T47D (cell line): Measurements from ENCODE around the gene SH2D3A.
A peak's percentile ranks its signal among the peaks of the same experiment; 100 is the strongest.
"Not testable (repeated sequence)": the region's sequence is repeated elsewhere in the genome, so short reads cannot be mapped to it uniquely, and the experiment has no call there.

ENCODE experiments used
- DNase-seq, 2 experiments: peaks; one replicate each; pipeline versions ENCODE4 v3.0.0 to v3.0.0-alpha.2; 2011 to 2012; ENCODE audit warnings: low read depth in 1 of 2, low spot score in 1 of 2
- JUND ChIP-seq: IDR thresholded peaks from 2 replicates; pipeline ENCODE4 v1.6.1; 2012; ENCODE audit warnings: low read depth
- in situ Hi-C: cut with HindIII; loops from 2 replicates; pipeline ENCODE4 v1.10.0; 2016; ENCODE audit warnings: low sequenced_read_pairs, low pct_unique_long_range_greater_than_20kb

Gene SH2D3A

GRCh38 chr19:6797646-6798045 lies 30.4 kb upstream of the SH2D3A start:
- in situ Hi-C loops, result no loop called here
- TF ChIP-seq JUND, result no peak
- no peak for DNase-seq

- TF ChIP-seq JUND, result no peak
- in situ Hi-C loops, result no loop called here
- DNase-seq, result no peak
Observed at GRCh38 chr19:6796278-6796677, 29.0 kb upstream of the SH2D3A start.

DNA sequence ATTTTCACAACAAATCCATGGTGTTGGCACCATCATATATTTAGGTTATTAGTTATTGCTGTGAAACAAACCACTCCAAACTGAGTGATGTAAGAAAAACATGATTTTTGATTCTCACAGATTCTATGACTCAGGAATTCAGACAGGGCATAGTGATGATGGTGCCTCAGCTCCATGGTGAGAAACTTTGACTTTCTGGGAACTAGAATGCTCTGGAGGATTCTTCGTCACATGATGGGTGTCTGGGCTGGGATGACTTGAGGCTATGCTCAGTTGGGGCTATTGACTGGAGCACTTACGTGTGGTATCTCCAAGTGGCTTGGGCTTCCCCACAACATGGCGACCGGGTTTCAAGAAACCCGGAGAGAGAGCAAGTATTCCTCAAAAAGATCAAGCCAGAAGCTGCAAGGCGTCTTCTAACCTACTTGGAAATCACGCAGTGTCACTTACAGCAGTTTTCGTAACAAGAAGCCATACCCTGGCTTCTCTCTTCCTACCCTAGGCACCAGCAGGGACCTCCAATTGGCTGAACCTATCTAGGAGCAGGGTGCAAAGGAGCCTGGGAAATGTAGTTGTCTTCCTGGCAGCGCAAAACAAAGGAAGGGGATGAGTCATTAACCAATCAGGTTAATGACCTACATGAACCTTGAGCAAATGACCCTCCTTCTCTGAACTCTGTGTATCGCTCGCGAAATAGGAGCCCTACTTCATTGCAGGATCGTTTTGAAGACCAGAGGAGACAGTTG lies 27.6 kb upstream of the SH2D3A start:
- no peak for DNase-seq
- in situ Hi-C loops, result no loop called here
- TF ChIP-seq JUND, result no peak

DNA sequence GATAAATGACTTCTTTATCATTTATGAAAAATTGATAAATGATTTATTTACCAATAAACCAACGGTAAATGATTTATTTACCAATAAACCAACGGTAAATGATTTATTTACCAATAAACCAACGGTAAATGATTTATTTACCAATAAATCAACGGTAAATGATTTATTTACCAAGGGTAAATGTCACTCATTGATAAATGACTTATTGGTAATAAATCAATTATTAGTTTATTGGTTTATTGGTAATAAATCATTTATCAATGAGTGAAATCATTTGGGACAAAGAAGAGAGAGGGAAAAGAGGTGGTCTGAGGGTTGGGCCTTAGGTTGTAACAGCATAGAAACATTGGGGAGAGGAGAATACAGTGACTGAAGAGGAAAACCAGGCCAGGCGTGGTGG lies 26.7 kb upstream of the SH2D3A start:
- no peak for TF ChIP-seq JUND
- DNase-seq, result no peak
- in situ Hi-C loops, result no loop called here

DNA sequence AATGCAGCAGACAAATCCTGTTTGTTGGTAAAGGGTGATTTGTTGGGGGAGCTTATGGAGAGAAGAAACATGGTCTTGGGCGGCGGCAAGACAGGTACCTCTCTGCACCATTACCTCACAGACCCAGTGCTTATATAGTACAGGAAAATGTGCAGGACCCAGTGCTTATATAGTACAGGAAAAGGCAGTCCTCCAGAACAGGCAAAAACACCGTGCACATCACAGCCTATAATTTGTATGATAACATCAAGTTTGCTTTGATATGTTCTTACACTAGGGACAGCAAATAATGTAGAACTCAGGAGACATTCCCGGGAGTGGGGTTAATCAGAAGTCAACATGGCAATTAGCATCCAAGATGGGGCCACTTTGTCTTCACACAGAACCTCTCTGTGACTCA lies 26.2 kb upstream of the SH2D3A start:
- in situ Hi-C loops, result no loop called here
- DNase-seq, result no peak
- no peak for TF ChIP-seq JUND

DNA sequence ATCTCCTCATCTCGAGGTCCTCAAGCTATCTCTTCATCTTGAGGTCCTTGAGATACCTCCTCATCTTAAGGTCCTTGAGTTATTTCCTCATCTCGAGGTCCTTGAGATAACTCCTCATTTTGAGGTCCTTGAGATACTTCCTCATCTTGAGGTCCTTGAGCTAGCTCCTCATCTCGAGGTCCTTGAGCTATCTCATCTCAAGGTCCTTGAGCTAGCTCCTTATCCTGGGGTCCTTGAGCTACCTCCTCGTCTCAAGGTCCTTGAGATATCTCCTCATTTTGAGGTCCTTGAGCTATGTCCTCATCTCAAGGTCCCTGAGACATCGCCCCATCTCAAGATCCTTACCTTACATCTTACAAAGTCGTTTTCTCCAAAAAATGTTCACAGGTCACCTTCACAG lies 24.0 kb upstream of the SH2D3A start:
- in situ Hi-C loops, result no loop called here
- TF ChIP-seq JUND, result no peak
- DNase-seq, result no peak

GRCh38 chr19:6790194-6791128 lies 23.2 kb upstream of the SH2D3A start:
- TF ChIP-seq JUND, result no peak
- DNase-seq, result no peak
- in situ Hi-C loops, result no loop called here

DNA sequence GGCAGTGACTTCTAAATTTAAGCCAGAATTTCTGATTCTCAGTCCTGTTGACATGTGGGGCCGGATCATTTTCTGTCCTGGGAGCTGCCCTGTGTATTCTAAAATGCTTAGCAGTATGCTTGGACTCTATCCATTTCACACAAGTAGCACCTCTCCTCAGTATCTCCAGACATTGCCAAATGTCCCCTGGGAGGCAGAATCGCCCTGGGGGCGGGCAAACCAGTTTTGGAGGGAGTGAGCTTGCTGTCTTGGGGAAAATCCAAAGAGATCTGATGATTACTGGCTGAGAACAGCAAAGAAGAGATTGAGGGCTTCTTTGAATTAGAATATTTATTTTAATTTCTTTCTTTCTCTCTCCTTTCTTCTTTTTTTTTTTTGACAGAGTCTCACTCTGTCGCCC lies 21.7 kb upstream of the SH2D3A start:
- TF ChIP-seq JUND, result no peak
- in situ Hi-C loops, result no loop called here
- DNase-seq, result peak in 1 of 2 experiments; percentile 78

GRCh38 chr19:6787393-6787792 lies 20.2 kb upstream of the SH2D3A start:
- no peak for TF ChIP-seq JUND
- in situ Hi-C loops, result no loop called here
- no peak for DNase-seq

- in situ Hi-C loops, result no loop called here
- DNase-seq, result no peak
- TF ChIP-seq JUND, result no peak
Observed at GRCh38 chr19:6779206-6779605, 12.0 kb upstream of the SH2D3A start.

DNA sequence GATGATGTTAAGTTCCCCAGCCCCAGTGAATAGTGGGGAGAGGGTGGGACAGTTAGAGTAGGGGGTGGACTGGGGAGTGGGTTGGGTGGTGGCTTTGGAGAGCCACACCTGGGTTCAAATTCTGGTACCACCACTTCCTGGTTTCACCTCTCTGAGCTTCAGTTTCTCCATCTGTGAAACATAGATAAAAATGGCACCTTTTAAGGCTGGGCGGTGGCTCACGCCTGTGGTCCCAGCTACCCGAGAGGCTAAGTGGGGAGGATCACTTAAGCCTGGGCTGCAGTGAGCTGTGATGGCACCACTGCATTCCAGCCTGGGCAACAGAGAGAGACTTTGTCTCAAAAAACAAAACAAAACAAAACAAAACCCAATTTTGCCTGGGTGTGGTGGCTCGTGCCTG lies 11.2 kb upstream of the SH2D3A start:
- no peak for DNase-seq
- in situ Hi-C loops, result no loop called here
- TF ChIP-seq JUND, result no peak

- no peak for DNase-seq
- TF ChIP-seq JUND, result no peak
- in situ Hi-C loops, result no loop called here
Observed at GRCh38 chr19:6777434-6777833, 10.2 kb upstream of the SH2D3A start.

DNA sequence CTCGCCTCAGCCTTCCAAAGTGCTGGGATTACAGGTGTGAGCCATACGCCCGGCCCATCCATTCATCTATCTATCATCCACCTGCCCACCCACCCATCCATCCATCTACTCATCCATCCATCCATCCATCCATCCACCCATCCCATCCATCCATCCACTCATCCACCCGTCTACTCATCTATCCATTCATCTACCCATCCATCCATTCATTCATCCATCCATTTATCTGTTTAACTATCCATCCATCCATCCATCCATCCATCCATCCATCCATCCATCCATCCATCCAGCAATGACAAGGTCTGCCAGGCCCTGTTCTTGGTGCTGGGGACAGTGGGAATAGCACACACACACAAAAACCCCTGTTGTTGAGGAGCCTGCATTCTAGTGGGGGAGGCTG lies 9.8 kb upstream of the SH2D3A start:
- no peak for DNase-seq
- TF ChIP-seq JUND, result no peak
- in situ Hi-C loops, result no loop called here

- DNase-seq, in situ Hi-C loops: not testable (repeated sequence)
Observed at GRCh38 chr19:6776045-6776444, 8.8 kb upstream of the SH2D3A start.
